A673 (cell line): ENCODE measurements around the gene OR51B4. TPM values are rescaled to one million over a fixed set of nuclear protein-coding genes. Genes with fewer than 3 reads are reported as not detected.

Experiments used
- BruUV-seq: library from RNA; stranded (reverse); fragments of 400-500 nt; replicated peaks from 2 replicates; lab custom pipeline; 2021; lab: Mats Ljungman, UMichigan
- CTCF ChIA-PET: fragments of 300-600 bp; sonication (Branson Sonifier 250); formaldehyde crosslinking; loops from one replicate; lab custom pipeline; 2022; ENCODE audit warnings: antibody characterized with exemption; lab: Charles Lee
- POLR2A ChIA-PET: fragments of 300-600 bp; sonication (Branson Sonifier 250); formaldehyde crosslinking; loops from one replicate; lab custom pipeline; 2022; ENCODE audit warnings: antibody characterized with exemption; ENCODE audit not compliant: low non-redundant PET; lab: Charles Lee
- DNase-seq: peaks from one replicate; pipeline ENCODE4 v3.0.0-alpha.2; 2015; ENCODE audit warnings: low spot score
- H3K27ac ChIP-seq: fragments of 200-600 bp; sonication (generic); 2 replicates; pipeline ENCODE4 v1.5.1; 2016; ENCODE audit warnings: mixed run types, low read depth, mild to moderate bottlenecking, mixed read lengths, antibody characterized with exemption, low read length; ENCODE audit not compliant: poor library complexity, severe bottlenecking
- H3K27me3 ChIP-seq: fragments of 200-600 bp; sonication (generic); replicated peaks from 2 replicates; pipeline ENCODE4 v1.6.1; 2017; ENCODE audit warnings: mixed run types, low read depth, mild to moderate bottlenecking, mixed read lengths, antibody characterized with exemption, low read length; ENCODE audit not compliant: insufficient read depth, poor library complexity
- H3K36me3 ChIP-seq: fragments of 200-600 bp; sonication (generic); 2 replicates; pipeline ENCODE4 v1.6.1; 2016; ENCODE audit warnings: mixed run types, mild to moderate bottlenecking, mixed read lengths, antibody characterized with exemption, low read length; ENCODE audit not compliant: insufficient read depth, poor library complexity, severe bottlenecking
- H3K4me1 ChIP-seq: fragments of 200-600 bp; sonication (generic); 2 replicates; pipeline ENCODE4 v1.6.1; 2017; ENCODE audit warnings: mixed run types, mild to moderate bottlenecking, mixed read lengths, antibody characterized with exemption, low read length; ENCODE audit not compliant: insufficient read depth, poor library complexity, severe bottlenecking
- H3K4me3 ChIP-seq: fragments of 200-600 bp; sonication (generic); 2 replicates; pipeline ENCODE4 v1.5.1; 2016; ENCODE audit warnings: low read depth, mixed run types, mild to moderate bottlenecking, mixed read lengths, low read length; ENCODE audit not compliant: poor library complexity, severe bottlenecking
- H3K9me3 ChIP-seq: fragments of 200-600 bp; sonication (generic); 2 replicates; pipeline ENCODE4 v1.6.1; 2016; ENCODE audit warnings: mixed run types, low read depth, mild to moderate bottlenecking, mixed read lengths, antibody characterized with exemption, low read length; ENCODE audit not compliant: poor library complexity, severe bottlenecking
- CTCF ChIP-seq: fragments of 300-800, 200-600 bp; sonication (generic); conservative IDR thresholded peaks from 2 replicates; pipeline ENCODE4 v1.5.1; 2017; ENCODE audit warnings: low read depth, mild to moderate bottlenecking, antibody characterized with exemption, low read length, moderate library complexity, mixed read lengths
- EZH2 ChIP-seq: fragments of 200-600 bp; sonication (generic); IDR thresholded peaks from 2 replicates; pipeline ENCODE4 v1.6.1; 2017; ENCODE audit warnings: borderline replicate concordance, low read depth, mild to moderate bottlenecking, mixed read lengths, antibody characterized with exemption, low read length; ENCODE audit not compliant: poor library complexity, severe bottlenecking
- intact Hi-C: fragments of 100-400 bp; cut with micrococcal nuclease; formaldehyde crosslinking; loops from one replicate; pipeline ENCODE4 v1.10.0; 2022; ENCODE audit not compliant: unreplicated experiment
- total RNA-seq: library from RNA; stranded (reverse); gene quantifications from 2 replicates; pipeline ENCODE4 v1.2.3, GENCODE V29; 2021

OR51B4 gene
- total RNA-seq, 1 experiment from 2014 or later: not detected

GRCh38 chr11:5288906-5289550 is 12.7 kb downstream of the OR51B4 start:
- BruUV-seq: no TSS peak
- ChIA-PET POLR2A (no interaction called here), CTCF (no interaction called here)
- TF ChIP-seq EZH2 (no peak), CTCF (no peak)
- DNase-seq: no peak
- Histone ChIP-seq H3K27me3 (no peaks in the 10 kb centered on the region), H3K27ac (no peak overlapping the region), H3K9me3 (no peaks in the 10 kb centered on the region), H3K4me1 (no peaks in the 10 kb centered on the region), H3K36me3 (no peaks in the 10 kb centered on the region), H3K4me3 (no peak overlapping the region)
- intact Hi-C loops: no loop called here

- CTCF ChIA-PET: no interaction called here
- intact Hi-C loops: no loop called here
- POLR2A ChIA-PET: no interaction called here
- no peaks in the 10 kb centered on the region for H3K36me3 ChIP-seq
- BruUV-seq: no TSS peak
- TF ChIP-seq CTCF (no peak), EZH2 (no peak)
- no peak for DNase-seq
- H3K4me1 ChIP-seq: no peaks in the 10 kb centered on the region
- no peaks in the 10 kb centered on the region for H3K9me3 ChIP-seq
- H3K4me3 ChIP-seq: no peak overlapping the region
- H3K27me3 ChIP-seq: no peaks in the 10 kb centered on the region
- H3K27ac ChIP-seq: no peak overlapping the region
These were observed 13.4 kb downstream of the OR51B4 start for GRCh38 chr11:5288108-5288905.

DNA sequence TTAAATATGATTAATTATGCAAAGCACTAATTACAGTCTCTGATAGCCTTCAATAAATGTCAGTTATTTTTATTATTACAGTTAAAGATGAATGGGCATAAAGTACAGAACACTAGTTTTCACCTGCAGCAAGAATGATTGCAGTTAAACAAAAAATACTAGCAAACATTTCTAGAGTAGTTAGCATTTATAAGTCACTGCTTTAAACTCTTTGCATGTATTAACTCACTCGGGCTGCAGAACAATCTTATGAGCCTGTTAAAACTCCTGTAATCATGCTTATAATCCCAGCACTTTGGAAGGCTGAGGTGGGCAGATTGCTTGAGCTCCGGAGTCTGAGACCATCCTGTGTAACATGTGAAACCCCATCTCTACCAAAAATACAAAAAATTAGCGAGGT is 14.8 kb downstream of the OR51B4 start:
- no peak for DNase-seq
- CTCF ChIA-PET: no interaction called here

More for the DNA sequence above, 14.8 kb downstream of the OR51B4 start:
- Histone ChIP-seq H3K36me3 (no peaks in the 10 kb centered on the region), H3K27me3 (no peaks in the 10 kb centered on the region), H3K4me3 (no peak overlapping the region), H3K4me1 (no peaks in the 10 kb centered on the region), H3K9me3 (no peaks in the 10 kb centered on the region), H3K27ac (no peak overlapping the region)
- TF ChIP-seq CTCF (no peak), EZH2 (no peak)
- intact Hi-C loops: no loop called here
- no TSS peak for BruUV-seq
- POLR2A ChIA-PET: no interaction called here
